Embryonic facial prominence (tissue), 1 donor: Measurements from ENCODE around the gene WDFY4.

ENCODE experiments used
- DNase-seq: peaks from one replicate; pipeline ENCODE4 v3.0.0-alpha.2; 2016; ENCODE audit errors: extremely low spot score

The WDFY4 gene

DNA sequence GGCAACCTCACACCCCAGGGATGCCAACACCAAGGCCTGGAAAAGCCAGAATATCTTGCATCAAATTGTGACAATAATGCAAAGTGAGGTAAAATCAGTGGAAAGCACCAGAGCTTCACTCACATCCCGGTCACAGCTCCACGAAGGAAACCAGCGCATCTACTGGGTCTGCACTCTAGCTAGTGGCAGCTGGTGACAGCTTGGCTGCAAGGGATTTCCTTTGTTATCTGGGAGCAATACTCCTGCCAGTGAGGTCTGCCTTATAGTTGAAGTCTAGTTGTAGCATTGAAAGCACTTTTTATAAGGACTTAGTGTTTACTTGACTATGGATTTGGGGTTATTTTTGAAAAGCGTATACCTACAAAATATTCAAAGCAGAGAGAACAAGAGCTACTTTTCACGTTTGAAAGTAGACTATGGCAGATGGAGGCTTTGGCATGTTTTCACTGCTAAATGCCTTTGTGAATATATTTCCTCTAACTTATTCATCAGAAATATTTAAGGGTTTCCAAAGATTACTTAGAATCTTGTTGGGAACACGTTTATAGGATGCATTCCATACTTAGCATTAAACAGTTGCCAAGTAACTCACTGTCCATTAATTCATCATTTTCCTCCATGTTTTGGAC, 26.1 kb downstream of the WDFY4 start:
- DNase-seq, result no peak

GRCh38 chr10:48711830-48712229, 27.2 kb downstream of the WDFY4 start:
- DNase-seq, result no peak

GRCh38 chr10:48714088-48714487, 29.4 kb downstream of the WDFY4 start:
- DNase-seq, result no peak

- no peak for DNase-seq
Observed at GRCh38 chr10:48716416-48716815, 31.7 kb downstream of the WDFY4 start.

- DNase-seq, result no peak
Observed at GRCh38 chr10:48720611-48721010, 35.9 kb downstream of the WDFY4 start.

- no peak for DNase-seq
Observed at GRCh38 chr10:48722153-48723145, 37.8 kb downstream of the WDFY4 start.

DNA sequence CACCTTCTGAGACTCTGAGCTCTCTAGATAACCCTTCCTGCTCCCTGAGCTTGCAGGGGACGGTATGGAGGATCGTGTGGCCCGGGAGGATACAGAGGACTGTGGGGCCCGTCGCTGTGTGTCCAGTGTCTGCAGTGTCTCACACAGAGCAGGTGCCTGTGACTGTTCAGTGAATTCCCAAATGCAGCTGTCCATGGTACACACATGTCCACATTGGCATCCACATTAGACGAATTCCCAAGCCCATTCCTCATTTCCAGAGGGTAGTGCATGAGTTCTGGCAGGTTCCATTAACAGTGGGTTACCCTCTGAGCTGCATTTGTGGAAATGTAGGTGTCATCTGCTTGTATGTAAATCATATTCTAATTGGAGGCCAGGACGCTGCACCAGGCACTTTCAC, 39.5 kb downstream of the WDFY4 start:
- DNase-seq, result no peak

GRCh38 chr10:48725708-48726107, 41.0 kb downstream of the WDFY4 start:
- no peak for DNase-seq

- DNase-seq, result no peak
Observed at GRCh38 chr10:48727866-48728265, 43.2 kb downstream of the WDFY4 start.

DNA sequence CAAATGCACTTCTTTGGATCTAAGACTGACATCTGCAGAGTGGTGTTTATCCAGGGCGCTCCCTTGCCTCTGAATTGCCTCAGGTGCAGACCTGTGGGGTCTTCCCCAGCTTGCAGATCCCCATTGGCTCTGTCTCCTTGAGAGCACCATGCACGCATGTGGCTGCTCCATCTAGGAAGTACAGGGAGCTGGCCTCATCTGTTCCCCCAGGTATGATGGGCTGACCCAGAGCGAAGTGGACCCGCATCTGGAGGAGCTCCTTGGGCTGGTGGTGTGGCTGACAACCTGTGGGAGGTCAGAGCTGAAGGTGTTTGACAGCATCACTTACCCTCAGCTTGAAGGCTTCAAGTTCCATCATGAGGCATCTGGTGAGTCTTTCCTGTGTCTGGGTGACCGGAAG, 44.5 kb downstream of the WDFY4 start:
- no peak for DNase-seq

DNA sequence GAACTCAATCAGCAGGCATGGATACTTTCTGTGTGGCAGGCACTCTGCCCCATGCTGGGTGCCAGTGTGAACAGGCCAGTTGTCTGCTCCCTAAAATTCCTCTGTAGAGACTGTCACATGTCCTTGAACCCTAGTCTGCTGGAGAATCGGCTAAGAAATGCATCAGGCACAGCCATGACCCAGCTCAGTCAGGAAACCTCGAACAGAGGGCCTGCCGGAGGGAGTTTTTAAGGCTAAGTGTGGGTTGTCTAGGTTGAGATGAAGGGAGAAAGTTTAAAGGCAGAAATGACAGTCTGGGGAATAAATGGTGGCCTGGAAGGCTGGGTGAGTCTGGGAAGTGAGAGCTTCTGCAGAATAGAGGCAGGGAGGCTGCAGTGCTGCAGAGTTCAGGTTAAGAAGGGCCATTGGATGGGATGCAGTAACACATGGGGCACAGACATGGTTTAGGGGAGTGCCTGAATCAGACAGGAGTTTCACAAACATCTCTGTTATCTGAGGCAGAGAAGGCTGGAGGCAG, 45.3 kb downstream of the WDFY4 start:
- DNase-seq, result no peak

- no peak for DNase-seq
Observed at GRCh38 chr10:48731141-48731540, 46.5 kb downstream of the WDFY4 start.

DNA sequence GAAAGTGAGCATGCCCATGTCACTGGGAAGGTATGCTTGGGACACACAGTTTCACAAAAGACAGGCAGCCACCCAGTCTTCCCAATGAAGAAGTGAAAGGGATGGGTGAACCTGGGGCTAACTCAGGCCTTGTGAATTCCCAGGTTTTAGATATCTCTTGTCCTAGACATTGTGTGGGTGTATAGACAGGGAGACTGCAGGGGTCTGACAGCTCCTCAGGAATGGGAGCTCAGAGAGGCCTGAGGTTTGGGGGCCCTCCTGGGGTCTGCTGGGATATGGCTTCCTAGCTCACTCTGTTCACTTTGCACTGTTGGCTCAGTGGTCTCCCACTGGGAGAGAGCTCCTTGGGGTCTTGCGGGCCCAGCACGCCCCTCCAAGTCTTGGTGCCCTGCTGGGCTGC, 47.0 kb downstream of the WDFY4 start:
- no peak for DNase-seq

- DNase-seq, result no peak
Observed at GRCh38 chr10:48733329-48733728, 48.7 kb downstream of the WDFY4 start.

- no peak for DNase-seq
Observed at GRCh38 chr10:48735836-48736390, 51.2 kb downstream of the WDFY4 start.

DNA sequence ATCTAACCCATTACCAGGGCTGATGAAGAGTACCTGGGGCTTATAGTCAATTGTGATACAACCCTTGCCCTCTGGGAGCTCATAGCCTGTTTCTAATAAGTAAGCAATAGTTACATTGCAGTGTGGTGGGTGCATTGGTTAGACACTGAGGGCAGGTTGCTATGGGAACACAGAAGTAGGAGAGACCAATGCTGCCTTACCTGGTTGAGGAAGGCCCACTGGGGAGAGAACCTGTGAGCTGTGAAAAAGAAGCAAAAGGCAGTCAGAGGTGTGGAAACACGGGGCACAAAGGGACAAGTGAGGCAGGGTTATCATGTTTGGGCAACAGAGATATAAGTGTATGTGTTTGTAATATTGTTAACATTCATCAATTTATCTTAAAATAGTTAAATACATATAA, 51.9 kb downstream of the WDFY4 start:
- no peak for DNase-seq

GRCh38 chr10:48737886-48738285, 53.2 kb downstream of the WDFY4 start:
- no peak for DNase-seq

GRCh38 chr10:48739170-48739569, 54.5 kb downstream of the WDFY4 start:
- DNase-seq, result no peak

- DNase-seq, result no peak
Observed at GRCh38 chr10:48740015-48740707, 55.5 kb downstream of the WDFY4 start.

DNA sequence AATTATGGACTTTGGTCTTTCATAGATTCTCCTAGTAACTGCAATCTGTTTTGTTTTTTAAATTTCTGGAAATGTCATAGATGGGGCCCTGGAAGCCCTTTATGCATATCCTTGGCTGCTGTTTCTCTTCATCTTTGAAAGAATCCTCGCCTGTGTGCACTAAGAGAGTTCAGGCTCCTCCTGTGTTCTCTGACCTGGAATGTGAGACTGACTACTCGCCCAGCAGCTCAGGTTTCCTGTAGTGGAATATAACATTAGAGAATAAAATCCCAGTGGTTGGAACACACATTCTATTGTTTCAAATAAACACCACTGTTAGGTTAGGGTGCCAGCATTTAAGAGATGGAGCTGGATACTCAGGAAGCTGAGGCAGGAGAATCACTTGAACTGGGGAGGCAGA, 56.3 kb downstream of the WDFY4 start:
- no peak for DNase-seq

DNA sequence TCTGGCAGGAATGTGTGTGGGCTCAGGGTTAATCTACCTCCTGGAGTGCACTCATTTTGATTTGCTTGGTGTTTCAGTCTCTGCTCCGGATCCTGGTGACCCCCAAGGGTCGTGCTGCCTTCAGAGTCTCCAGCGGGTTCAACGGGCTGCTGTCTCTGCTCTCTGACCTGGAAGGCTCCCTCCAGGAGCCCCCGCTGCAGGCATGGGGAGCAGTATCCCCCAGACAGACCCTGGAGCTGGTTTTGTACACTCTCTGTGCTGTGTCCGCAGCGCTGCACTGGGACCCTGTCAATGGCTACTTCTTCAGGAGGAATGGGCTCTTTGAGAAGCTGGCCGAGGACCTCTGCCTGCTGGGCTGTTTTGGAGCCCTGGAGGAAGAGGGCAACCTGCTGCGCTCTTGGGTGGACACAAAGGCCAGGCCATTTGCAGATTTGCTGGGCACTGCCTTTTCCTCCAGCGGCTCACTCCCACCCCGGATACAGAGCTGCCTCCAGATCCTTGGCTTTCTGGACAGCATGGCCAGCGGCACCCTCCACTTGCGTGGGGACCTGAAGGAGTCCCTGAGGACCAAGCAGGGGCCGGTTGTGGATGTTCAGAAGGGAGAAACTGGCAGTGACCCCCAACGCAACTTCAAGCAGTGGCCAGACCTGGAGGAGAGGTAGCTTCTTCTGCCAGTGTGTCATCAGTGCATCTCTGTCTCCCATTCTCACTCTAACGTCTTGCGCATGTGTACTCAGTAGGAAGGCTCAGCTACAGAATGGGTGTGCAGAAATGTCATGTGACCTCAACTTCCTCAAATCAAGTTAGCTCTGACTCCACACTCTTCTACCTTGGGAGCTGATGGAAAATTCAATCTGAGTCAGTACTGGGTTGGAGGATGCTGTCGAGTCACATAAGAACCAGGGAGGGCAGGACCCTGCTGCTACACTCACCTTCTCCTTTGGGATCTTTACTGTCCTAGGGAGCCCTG, 58.5 kb downstream of the WDFY4 start:
- no peak for DNase-seq
